ENCODE data around the gene FAM184B.

DNA sequence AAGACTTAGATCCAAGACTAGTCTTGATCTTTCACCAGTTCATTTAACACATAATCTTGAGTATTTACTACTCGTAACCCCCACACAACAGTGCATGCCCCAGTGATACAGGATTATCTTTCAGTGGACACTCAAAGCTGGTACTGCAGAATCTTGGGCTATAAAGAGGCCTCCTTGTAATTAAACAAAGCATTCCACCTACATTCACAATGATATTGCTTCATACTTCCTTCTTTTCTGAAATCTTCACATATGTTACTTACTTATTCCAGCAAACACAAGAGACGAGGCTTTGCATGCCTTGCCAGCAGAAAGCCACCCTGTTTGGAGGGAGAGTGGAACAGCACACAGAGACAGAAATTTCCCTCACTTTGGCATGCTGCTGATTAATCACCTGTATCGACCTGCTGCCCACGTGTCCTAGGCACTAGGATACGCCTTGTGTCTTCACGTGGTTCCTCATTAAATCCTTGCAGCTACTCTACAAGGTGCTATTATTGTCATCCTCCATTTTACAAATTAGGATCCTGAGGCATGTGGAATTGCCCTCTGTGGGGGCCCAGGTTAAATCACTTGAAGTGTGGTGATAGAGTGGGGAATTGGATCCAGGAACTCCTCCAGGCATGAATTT, 77.3 kb downstream of the FAM184B start:
- no peak for TF ChIP-seq EZH2 (IDR thresholded peaks at IDR 0.05; ENCODE audit: insufficient read depth, poor library complexity, severe bottlenecking)
- TF ChIP-seq EZH2phosphoT487 (IDR thresholded peaks at IDR 0.05; ENCODE audit: insufficient read depth, low read depth): no peak

All from GM23248 (cell line).